ENCODE results near the gene CD47. TPM values are rescaled to one million over a fixed set of nuclear protein-coding genes. Genes with fewer than 3 reads are reported as not detected.

Gene CD47
- polyA plus RNA-seq, 3 donors, result 52.3 to 203 (median 173) TPM

DNA sequence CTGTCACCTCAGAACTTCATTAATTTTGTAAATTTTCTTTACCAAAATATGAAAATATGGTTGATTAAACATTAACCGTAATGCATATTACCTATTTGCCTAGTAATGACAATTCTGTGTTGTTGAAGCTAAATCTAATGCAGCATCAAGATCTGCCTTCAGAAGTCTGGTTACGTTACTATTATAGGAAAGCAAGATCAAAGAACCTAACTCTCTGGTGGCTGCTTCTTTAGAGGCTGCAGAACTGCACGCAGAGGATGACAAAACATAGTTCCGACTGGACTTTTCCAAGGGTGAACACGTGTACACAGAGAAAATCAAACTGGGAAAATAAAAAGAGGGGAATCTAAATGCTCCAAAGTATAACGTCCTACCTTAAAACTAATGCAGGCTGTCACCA is 20.5 kb downstream of the CD47 start:
- WGBS (ENCODE audit: insufficient coverage), result 100% methylated on average over 1 of the region's 6 CpGs
- peaks cover 53% of the 10 kb centered on the region for H4K20me1 ChIP-seq (ENCODE audit: insufficient read depth, low read length)
- H3K4me3 ChIP-seq (replicated peaks in 1 of 3; ENCODE audit: low read depth in 2 of 3, low read length in 3 of 3), result no peak overlapping the region
- peaks cover under 1% of the 10 kb centered on the region for H3K4me1 Mint-ChIP-seq
- H3K27me3 ChIP-seq (ENCODE audit: control insufficient read depth in 2 of 2, insufficient read depth in 2 of 2, low read length in 2 of 2), result no peaks in the 10 kb centered on the region
- no peaks in the 10 kb centered on the region for H3K9me3 Mint-ChIP-seq
- H3K36me3 ChIP-seq (replicated peaks in 1 of 2; ENCODE audit: control insufficient read depth in 1 of 2, insufficient read depth in 2 of 2, low read length in 2 of 2), result peaks cover 39 to 77% of the 10 kb centered on the region in 2 donors
- TF ChIP-seq, protein P1, sequence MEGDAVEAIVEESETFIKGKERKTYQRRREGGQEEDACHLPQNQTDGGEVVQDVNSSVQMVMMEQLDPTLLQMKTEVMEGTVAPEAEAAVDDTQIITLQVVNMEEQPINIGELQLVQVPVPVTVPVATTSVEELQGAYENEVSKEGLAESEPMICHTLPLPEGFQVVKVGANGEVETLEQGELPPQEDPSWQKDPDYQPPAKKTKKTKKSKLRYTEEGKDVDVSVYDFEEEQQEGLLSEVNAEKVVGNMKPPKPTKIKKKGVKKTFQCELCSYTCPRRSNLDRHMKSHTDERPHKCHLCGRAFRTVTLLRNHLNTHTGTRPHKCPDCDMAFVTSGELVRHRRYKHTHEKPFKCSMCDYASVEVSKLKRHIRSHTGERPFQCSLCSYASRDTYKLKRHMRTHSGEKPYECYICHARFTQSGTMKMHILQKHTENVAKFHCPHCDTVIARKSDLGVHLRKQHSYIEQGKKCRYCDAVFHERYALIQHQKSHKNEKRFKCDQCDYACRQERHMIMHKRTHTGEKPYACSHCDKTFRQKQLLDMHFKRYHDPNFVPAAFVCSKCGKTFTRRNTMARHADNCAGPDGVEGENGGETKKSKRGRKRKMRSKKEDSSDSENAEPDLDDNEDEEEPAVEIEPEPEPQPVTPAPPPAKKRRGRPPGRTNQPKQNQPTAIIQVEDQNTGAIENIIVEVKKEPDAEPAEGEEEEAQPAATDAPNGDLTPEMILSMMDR (IDR thresholded peaks at IDR 0.05), result no peak
- H3K27ac ChIP-seq (ENCODE audit: low read depth in 1 of 2, low read length in 2 of 2), result no peak overlapping the region
- no peak overlapping the region for H3K9ac ChIP-seq (ENCODE audit: insufficient read depth, low read length, poor library complexity, severe bottlenecking)
- peak overlapping the region in 1 of 7 donors; percentile 58 for H3K27ac Mint-ChIP-seq
- peaks cover 52% of the 10 kb centered on the region for H3K79me2 ChIP-seq (ENCODE audit: insufficient read depth, low read length)
- no peak overlapping the region for H2AFZ ChIP-seq (ENCODE audit: insufficient read depth, low read depth, low read length, poor library complexity, severe bottlenecking)
- H3K4me2 ChIP-seq (replicated peaks; ENCODE audit: extremely low read depth, low read length, poor library complexity, severe bottlenecking), result no peak overlapping the region
- peaks cover 48 to 62% of the 10 kb centered on the region in 2 donors for H3K36me3 Mint-ChIP-seq
- no peak for DNase-seq
- intact Hi-C loops (cut with micrococcal nuclease), result no loop called here
- H3K27me3 Mint-ChIP-seq (ENCODE audit: low read depth in 3 of 3), result no peaks in the 10 kb centered on the region
- peaks cover under 1% of the 10 kb centered on the region in 2 donors for H3K4me1 ChIP-seq (ENCODE audit: control insufficient read depth in 1 of 2, insufficient read depth in 2 of 2, low read length in 2 of 2)
- H3K9me3 ChIP-seq (replicated peaks in 1 of 2; ENCODE audit: control insufficient read depth in 1 of 2, insufficient read depth in 1 of 2, low read length in 2 of 2), result no peaks in the 10 kb centered on the region
- H3K4me3 Mint-ChIP-seq, result no peak overlapping the region

DNA sequence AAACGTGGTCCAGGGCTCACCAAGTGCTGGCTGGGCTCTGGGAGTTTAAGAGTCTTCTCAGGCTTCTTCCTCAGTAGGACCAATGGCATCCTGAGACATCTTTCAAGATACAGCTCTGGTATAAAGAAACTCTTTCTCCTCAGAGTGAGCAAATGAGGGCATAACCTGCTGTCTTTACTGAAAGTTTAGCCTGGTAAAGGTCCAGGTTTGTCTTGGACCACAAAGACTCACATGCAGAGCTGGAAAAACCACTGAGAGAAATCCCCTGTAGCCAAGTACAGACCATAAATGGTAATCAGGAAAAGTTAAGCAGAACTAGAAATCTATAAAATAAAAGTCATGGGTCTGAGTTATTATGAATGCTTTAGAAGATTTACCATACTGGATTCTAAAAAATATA is 23.1 kb downstream of the CD47 start:
- WGBS (ENCODE audit: insufficient coverage), result no CpG with 5 or more reads among the region's 1 CpG
- no peak overlapping the region for H2AFZ ChIP-seq (ENCODE audit: insufficient read depth, low read depth, low read length, poor library complexity, severe bottlenecking)
- Mint-ChIP-seq H3K4me1 (peaks cover 11% of the 10 kb centered on the region), H3K36me3 (peaks cover 35 to 57% of the 10 kb centered on the region in 2 donors), H3K27me3 (ENCODE audit: low read depth in 3 of 3) (no peaks in the 10 kb centered on the region), H3K9me3 (no peaks in the 10 kb centered on the region), H3K4me3 (no peak overlapping the region), H3K27ac (no peak overlapping the region)
- TF ChIP-seq, protein P1 (IDR thresholded peaks at IDR 0.05), result no peak
- intact Hi-C loops (cut with micrococcal nuclease), result no loop called here
- no peak overlapping the region for H3K4me3 ChIP-seq (replicated peaks in 1 of 3; ENCODE audit: low read depth in 2 of 3, low read length in 3 of 3)
- H3K27ac ChIP-seq (ENCODE audit: low read depth in 1 of 2, low read length in 2 of 2), result no peak overlapping the region
- H3K4me1 ChIP-seq (ENCODE audit: control insufficient read depth in 1 of 2, insufficient read depth in 2 of 2, low read length in 2 of 2), result peaks cover 8 to 10% of the 10 kb centered on the region in 2 donors
- peaks cover 55% of the 10 kb centered on the region for H3K79me2 ChIP-seq (ENCODE audit: insufficient read depth, low read length)
- peaks cover 50% of the 10 kb centered on the region for H4K20me1 ChIP-seq (ENCODE audit: insufficient read depth, low read length)
- no peak for DNase-seq
- no peaks in the 10 kb centered on the region for H3K27me3 ChIP-seq (ENCODE audit: control insufficient read depth in 2 of 2, insufficient read depth in 2 of 2, low read length in 2 of 2)
- no peak overlapping the region for H3K4me2 ChIP-seq (replicated peaks; ENCODE audit: extremely low read depth, low read length, poor library complexity, severe bottlenecking)
- H3K9me3 ChIP-seq (replicated peaks in 1 of 2; ENCODE audit: control insufficient read depth in 1 of 2, insufficient read depth in 1 of 2, low read length in 2 of 2), result no peaks in the 10 kb centered on the region
- peaks cover 39 to 77% of the 10 kb centered on the region in 2 donors for H3K36me3 ChIP-seq (replicated peaks in 1 of 2; ENCODE audit: control insufficient read depth in 1 of 2, insufficient read depth in 2 of 2, low read length in 2 of 2)
- no peak overlapping the region for H3K9ac ChIP-seq (ENCODE audit: insufficient read depth, low read length, poor library complexity, severe bottlenecking)
